SU-DHL-6 (cell line): Measurements from ENCODE around the gene LRFN5.

Experiments
- EZH2phosphoT487 ChIP-seq: fragments of 200-600 bp; sonication (generic), shearing (Covaris generic); conservative IDR thresholded peaks from 2 replicates; pipeline ENCODE4 v1.6.1; 2018; ENCODE audit warnings: mild to moderate bottlenecking, antibody characterized with exemption, low read length, moderate library complexity, mixed read lengths
- TF ChIP-seq, protein P1 (sequence below): fragments of 200-600 bp; sonication (generic); IDR thresholded peaks from one replicate; pipeline ENCODE4 v1.5.1; 2017; ENCODE audit warnings: antibody characterized with exemption, mild to moderate bottlenecking, low read length, moderate library complexity; ENCODE audit not compliant: insufficient read depth, poor library complexity, severe bottlenecking

DNA sequence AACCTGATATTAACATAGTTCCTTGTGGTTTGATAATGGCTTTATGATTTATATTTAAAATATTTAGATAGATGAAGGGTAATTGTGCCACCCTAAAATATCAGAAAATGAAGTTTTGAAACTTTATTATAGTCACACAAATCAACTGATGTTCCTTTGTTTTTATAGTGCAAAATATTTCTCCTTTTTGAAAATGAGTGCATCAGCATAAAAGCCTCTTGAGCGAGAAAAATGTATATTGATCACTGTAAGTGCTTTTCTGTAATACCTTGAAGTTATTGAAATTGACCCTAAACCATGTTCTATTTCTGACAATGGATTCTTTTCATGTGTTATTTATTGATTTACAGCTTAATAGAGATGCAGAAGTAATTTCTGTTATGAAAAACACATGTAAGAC, 35.0 kb downstream of the LRFN5 start:
- TF ChIP-seq, protein P1, sequence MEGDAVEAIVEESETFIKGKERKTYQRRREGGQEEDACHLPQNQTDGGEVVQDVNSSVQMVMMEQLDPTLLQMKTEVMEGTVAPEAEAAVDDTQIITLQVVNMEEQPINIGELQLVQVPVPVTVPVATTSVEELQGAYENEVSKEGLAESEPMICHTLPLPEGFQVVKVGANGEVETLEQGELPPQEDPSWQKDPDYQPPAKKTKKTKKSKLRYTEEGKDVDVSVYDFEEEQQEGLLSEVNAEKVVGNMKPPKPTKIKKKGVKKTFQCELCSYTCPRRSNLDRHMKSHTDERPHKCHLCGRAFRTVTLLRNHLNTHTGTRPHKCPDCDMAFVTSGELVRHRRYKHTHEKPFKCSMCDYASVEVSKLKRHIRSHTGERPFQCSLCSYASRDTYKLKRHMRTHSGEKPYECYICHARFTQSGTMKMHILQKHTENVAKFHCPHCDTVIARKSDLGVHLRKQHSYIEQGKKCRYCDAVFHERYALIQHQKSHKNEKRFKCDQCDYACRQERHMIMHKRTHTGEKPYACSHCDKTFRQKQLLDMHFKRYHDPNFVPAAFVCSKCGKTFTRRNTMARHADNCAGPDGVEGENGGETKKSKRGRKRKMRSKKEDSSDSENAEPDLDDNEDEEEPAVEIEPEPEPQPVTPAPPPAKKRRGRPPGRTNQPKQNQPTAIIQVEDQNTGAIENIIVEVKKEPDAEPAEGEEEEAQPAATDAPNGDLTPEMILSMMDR = no peak
- TF ChIP-seq EZH2phosphoT487 = no peak
